C4-2B (cell line): Measurements from ENCODE around the gene BRMS1.

Source experiments
- ZFX ChIP-seq: fragments of 450-650 bp; IDR thresholded peaks from 2 replicates; pipeline ENCODE4 v1.6.1; 2017
- TF ChIP-seq, protein P1 (sequence below): fragments of 450-650 bp; conservative IDR thresholded peaks from 2 replicates; pipeline ENCODE4 v1.5.1; 2017; ENCODE audit warnings: mild to moderate bottlenecking

DNA sequence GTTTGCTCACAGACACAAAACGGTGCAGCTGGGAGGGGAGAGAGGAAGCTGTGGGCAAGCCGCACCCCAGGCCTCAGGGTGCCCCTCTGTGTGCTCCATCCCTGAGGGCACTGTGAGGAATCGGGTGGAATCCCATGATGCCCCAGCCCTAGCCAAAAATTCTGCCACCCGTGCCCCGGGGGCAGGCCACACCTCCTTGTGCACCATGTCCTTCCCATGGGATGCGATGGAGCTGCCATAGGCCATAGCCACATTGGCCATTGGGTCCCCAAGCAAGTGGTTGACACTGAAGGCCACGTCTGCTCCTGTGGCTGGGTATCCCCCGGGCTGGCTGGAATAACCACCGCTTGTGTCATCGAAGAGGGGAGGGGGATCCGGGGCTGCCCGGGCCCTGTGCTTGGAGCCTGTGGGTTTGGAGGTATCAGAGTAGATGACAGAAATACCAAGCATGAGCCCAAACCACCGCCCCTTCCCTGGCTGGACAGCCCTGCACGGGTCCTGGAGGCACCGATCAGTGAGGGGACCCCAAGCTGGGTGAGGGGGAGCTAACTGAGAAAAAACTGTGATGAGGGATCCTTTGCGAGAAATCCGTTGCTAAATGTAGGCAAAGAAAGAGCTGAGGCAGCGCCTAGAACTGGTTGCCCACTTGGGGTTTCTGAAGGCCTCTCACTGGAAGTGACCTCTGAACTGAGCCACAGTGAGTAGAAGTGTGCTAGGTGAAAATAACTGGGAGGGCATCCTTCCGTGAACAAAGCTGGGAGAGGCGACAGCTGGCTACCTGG lies 56.8 kb downstream of the BRMS1 start:
- TF ChIP-seq, protein P1, sequence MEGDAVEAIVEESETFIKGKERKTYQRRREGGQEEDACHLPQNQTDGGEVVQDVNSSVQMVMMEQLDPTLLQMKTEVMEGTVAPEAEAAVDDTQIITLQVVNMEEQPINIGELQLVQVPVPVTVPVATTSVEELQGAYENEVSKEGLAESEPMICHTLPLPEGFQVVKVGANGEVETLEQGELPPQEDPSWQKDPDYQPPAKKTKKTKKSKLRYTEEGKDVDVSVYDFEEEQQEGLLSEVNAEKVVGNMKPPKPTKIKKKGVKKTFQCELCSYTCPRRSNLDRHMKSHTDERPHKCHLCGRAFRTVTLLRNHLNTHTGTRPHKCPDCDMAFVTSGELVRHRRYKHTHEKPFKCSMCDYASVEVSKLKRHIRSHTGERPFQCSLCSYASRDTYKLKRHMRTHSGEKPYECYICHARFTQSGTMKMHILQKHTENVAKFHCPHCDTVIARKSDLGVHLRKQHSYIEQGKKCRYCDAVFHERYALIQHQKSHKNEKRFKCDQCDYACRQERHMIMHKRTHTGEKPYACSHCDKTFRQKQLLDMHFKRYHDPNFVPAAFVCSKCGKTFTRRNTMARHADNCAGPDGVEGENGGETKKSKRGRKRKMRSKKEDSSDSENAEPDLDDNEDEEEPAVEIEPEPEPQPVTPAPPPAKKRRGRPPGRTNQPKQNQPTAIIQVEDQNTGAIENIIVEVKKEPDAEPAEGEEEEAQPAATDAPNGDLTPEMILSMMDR, result no peak
- TF ChIP-seq ZFX, result no peak
